HG02678 (cell line): Measurements from ENCODE around the gene RASA3.
"Not testable (repeated sequence)": the region's sequence is repeated elsewhere in the genome, so short reads cannot be mapped to it uniquely, and the experiment has no call there.

Experiments used
- ATAC-seq: cut with Tn5 transposase; IDR thresholded peaks from one replicate; pipeline ENCODE4 v1.9.1; 2021; ENCODE audit warnings: mild to moderate bottlenecking, moderate library complexity; ENCODE audit not compliant: unreplicated experiment

RASA3 gene

GRCh38 chr13:113996912-113997745 is 135.3 kb downstream of the RASA3 start:
- ATAC-seq: no peak

DNA sequence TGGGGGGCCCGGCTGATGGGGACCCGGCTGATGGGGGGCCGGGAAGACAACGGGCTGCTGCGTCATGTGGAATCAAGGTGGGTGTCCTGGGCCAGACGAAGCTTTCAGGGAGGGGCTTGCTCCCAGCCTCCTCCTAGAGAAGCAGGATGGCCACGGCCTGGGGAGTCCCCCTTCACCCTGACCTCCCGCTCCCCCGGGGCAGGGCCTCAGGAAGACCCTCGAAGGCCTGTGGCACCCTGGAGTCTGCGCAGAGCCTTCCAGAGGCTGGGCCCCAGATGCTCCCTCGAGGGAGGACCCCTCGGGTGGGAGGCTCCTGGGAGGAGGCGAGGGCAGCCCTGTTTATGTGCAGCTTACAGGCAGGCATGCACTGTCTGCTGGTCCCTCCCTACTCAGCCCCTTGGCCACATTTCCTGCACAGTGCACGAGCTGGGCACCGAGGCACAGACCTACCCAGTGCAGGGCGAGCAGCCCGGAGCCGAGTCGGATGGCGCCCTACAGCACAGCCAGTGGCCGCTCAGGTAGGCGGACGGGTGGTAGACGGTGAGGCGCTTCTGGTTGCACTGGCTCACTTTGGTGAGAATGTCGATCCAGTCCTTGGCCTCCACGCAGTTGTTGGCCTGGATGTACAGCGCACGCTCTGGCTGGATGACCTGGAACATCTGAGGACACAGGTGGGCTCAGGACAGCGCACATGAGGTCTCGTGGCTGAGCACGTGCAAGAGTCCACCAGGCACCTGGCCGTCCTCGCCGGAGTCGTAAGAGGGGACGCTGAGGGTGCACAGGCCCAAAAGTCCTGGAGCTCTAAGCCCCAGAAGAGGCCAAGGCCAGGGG is 136.1 kb downstream of the RASA3 start:
- ATAC-seq: no peak

GRCh38 chr13:113995051-113995601 is 137.3 kb downstream of the RASA3 start:
- no peak for ATAC-seq

DNA sequence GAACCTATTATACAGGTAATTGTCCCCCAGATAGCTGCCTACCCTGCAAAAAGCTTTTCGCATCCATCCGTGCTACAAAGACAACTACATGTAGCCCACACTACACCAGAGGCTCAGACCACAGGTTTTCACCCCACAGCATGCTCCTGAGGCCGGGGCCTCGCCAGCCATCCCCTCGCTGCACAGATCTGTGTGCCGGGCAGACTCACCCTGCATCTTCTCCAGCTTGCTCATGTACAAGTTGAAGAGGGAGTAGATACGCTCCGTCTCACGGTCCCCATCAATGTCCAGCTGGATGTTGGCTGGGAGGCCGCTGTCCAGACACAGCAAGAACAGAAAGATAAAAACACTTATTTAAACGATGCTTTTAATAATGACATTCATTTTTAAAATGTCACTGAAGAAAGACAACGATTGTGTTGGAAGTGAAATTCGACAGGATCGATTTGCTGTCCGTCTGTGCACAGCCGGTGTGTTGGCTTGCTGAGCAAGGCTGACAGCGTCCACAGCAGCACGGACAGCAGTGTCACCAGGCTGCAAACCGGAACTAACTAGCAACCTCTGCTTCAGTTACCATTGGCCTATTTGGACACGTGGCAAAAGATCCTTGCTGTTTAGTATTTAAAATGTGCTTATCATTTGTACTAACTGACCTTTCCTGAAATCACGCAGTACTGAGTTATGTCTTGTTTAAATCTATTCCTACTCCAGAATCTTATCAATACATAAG is 140.0 kb downstream of the RASA3 start:
- ATAC-seq: no peak

- ATAC-seq: no peak
Measured at GRCh38 chr13:113991676-113992179, 140.7 kb downstream of the RASA3 start.

DNA sequence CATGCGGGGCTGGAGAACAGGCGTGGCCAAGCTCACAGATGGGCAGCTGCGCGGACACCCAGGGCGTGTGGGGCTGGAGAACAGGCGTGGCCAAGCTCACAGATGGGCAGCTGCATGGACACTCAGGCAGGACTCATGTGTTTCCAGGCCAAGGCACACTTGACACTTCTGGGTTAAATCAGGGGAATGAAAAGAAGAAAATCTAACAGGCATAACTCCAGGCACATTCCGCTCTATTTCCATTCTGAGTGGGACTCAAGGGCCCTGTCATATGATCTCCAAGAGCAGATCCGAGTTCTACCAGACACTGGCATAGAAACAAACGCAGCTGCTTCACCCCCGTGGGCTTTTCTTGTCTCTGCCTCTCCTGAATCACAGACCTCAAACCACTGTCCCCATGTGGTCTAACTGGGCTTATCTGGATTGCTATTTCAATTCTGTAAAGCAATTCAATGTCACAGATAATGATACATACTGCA is 141.2 kb downstream of the RASA3 start:
- no peak for ATAC-seq

GRCh38 chr13:113990321-113990837 is 142.0 kb downstream of the RASA3 start:
- no peak for ATAC-seq

DNA sequence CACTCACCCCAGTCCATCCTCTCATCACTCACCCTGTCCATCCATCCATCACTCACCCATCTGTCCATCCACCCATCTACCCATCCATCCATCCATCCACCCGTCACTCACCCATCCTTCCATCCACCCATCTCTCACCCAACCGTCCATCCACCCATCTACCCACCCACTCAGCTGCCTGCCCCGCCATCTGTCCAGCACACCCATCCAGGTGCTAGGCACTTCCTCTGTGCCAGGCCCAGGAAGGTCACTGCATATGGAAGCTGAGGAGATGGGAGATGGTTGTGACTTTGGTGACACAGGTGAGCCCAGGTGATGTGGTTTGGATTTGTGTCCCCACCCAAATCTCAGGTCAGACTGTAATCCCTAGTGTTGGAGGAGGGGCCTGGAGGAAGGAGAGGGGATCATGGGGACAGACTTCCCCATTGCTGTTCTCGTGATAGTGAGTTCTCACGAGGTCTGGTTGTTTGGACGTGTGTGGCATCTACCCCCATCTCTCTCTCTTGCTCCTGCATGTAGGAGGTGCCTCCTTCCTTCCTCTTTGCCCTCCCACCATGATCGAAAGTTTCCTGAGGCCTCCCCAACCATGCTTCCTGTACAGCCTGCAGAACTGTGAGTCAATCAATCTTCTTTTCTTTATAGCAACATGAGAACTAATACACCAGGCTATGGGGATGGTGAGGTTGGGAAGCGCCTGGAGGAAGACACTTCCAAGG is 142.7 kb downstream of the RASA3 start:
- no peak for ATAC-seq

GRCh38 chr13:113988859-113989258 is 143.6 kb downstream of the RASA3 start:
- not testable (repeated sequence) for ATAC-seq

- no peak for ATAC-seq
Measured at GRCh38 chr13:113982296-113982661, 150.1 kb downstream of the RASA3 start.

- no peak for ATAC-seq
Measured at GRCh38 chr13:113981611-113982295, 150.7 kb downstream of the RASA3 start.

- no peak for ATAC-seq
Measured at GRCh38 chr13:113981194-113981605, 151.2 kb downstream of the RASA3 start.

- ATAC-seq: no peak
Measured at GRCh38 chr13:113980489-113981064, 151.8 kb downstream of the RASA3 start.

DNA sequence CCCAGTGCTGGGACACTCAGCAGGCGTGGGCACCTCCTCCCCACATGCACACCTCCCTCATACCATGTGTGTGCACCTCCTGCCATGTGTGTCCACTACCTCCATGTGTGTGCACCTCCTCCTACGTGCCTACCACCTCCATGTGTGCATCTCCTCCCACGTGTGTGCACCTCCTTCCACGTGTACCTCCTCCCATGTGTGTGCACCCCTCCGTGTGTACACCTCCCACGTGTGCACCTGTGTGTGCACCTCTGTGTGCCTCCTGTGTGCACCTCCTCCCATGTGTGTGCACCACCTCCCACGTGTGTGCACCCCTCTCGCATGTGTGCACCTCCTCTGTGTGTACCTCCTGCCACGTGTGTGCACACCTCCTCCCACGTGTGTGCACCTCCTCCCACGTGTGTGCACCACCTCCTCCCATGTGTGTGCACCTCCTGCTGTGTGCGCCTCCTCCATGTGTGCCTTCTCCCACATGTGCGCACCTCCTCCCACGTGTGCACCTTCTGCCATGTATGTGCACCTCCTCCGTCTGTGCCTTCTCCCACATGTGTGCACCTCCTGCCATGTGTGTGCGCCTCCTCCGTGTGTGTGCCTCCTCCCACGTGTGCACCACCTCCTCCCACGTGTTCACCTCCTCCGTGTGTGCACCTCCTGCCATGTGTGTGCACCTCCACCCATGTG is 152.5 kb downstream of the RASA3 start:
- ATAC-seq: no peak

DNA sequence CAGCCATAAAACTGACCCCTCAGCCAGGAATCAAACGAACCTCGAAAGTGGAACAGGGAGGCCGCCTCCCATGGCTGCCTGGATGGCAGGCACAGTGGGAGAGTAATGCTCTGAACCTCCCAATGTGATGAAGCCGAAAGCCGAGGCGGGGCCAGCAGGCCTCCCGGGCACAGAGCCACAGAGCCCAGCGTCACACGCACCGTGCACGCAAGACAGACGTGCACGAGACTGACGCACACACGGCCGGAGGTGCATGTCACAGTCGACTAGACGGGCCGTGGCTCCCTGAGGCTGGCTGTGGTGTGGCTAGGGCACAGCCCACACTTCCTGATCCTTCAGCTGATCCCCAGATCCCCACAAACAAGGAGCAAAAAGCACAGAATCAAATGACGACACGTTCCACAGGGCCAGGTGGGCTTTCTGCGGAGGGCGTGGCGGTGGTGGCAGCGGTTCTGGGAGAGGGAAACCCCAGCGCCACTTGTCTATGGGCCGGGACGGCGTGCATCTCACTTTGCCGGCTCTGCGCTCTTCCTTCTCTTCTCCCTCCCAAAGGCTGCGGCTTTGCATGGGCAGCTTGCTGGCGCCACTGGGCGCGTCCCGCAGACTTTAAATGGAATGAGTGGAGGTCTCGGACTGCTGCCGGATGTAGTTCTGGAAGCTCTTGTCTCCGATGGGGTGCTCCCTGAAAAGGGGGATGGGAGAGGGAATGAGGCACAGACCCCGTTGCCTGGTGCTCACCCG is 153.5 kb downstream of the RASA3 start:
- no peak for ATAC-seq

GRCh38 chr13:113977976-113978375 is 154.4 kb downstream of the RASA3 start:
- ATAC-seq: no peak
